Keratinocyte (primary cell): ENCODE data around the gene GLT6D1.

ENCODE experiments used
- EZH2 ChIP-seq: IDR thresholded peaks from one replicate; pipeline ENCODE4 v1.6.1; 2012; ENCODE audit warnings: inconsistent platforms, mild to moderate bottlenecking, low read length, moderate library complexity
- TF ChIP-seq, protein P1 (sequence below), 3 experiments: IDR thresholded peaks in 1 of 3; conservative IDR thresholded peaks in 1 of 3; optimal IDR thresholded peaks in 1 of 3; 2 replicates in 2 of 3; 3 replicates in 1 of 3; pipeline versions ENCODE3 to v1.5.1; 2011; ENCODE audit warnings: low read length in 3 of 3, mild to moderate bottlenecking in 3 of 3, moderate library complexity in 2 of 3, control low read depth in 1 of 3, inconsistent platforms in 1 of 3; ENCODE audit not compliant: insufficient read depth in 2 of 3; ENCODE audit errors: extremely low read depth in 1 of 3

DNA sequence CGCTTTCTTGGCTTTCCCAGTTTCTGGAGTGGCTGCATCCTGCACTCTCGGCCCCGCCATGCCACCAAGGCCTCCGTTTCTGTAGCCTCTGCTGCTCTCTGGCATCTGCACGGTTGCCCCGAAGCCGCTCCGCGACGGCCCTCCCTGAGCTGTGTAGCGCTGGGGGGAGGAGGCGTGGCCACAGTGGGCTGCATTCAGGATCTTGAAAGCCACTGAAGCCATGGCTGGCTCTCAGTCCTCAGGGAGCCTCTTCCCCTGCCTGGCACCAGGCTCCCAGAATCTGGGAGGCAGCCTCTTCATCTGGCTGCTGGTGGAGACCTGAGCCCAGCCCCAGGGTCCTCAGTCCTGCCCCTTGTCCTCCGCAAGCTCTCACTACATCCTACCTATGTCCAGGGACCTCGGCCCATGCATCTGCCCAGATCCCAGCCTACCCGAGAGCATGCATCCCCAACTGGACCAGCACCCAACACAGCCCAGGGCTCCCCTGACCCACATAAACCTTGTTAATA, 52.7 kb downstream of the GLT6D1 start:
- TF ChIP-seq, protein P1, sequence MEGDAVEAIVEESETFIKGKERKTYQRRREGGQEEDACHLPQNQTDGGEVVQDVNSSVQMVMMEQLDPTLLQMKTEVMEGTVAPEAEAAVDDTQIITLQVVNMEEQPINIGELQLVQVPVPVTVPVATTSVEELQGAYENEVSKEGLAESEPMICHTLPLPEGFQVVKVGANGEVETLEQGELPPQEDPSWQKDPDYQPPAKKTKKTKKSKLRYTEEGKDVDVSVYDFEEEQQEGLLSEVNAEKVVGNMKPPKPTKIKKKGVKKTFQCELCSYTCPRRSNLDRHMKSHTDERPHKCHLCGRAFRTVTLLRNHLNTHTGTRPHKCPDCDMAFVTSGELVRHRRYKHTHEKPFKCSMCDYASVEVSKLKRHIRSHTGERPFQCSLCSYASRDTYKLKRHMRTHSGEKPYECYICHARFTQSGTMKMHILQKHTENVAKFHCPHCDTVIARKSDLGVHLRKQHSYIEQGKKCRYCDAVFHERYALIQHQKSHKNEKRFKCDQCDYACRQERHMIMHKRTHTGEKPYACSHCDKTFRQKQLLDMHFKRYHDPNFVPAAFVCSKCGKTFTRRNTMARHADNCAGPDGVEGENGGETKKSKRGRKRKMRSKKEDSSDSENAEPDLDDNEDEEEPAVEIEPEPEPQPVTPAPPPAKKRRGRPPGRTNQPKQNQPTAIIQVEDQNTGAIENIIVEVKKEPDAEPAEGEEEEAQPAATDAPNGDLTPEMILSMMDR (optimal IDR thresholded peaks at IDR 0.05 in 1 of 3, IDR thresholded peaks at IDR 0.05 in 1 of 3, conservative IDR thresholded peaks at IDR 0.05 in 1 of 3; ENCODE audit: extremely low read depth in 1 of 3, insufficient read depth in 2 of 3, low read length in 3 of 3) = no peak
- TF ChIP-seq EZH2 = no peak
